ENCODE data around the gene CTTN.

The CTTN gene

GRCh38 chr11:70440206-70440605, 41.9 kb downstream of the CTTN start:
- TF ChIP-seq EZH2phosphoT487 (IDR thresholded peaks at IDR 0.05; ENCODE audit: borderline replicate concordance) (no peak), CTCF (conservative IDR thresholded peaks at IDR 0.05; ENCODE audit: low read length) (no peak)
- H3K4me1 ChIP-seq (ENCODE audit: insufficient read depth, low read length, poor library complexity, severe bottlenecking), result no peaks in the 10 kb centered on the region
- no peak overlapping the region for H3K9ac ChIP-seq (ENCODE audit: low read depth, low read length, poor library complexity, severe bottlenecking)

GRCh38 chr11:70443773-70444030, 45.4 kb downstream of the CTTN start:
- Histone ChIP-seq H4K20me1 (ENCODE audit: insufficient read depth, low read length, poor library complexity, severe bottlenecking) (no peaks in the 10 kb centered on the region), H3F3A (ENCODE audit: low read depth) (no peaks in the 10 kb centered on the region), H3K79me2 (ENCODE audit: insufficient read depth, low read length) (no peaks in the 10 kb centered on the region), H3K9me3 (ENCODE audit: insufficient read depth, low read depth, low read length) (peaks cover 2% of the 10 kb centered on the region; the same call in 1 of the 2 replicates), H3K36me3 (ENCODE audit: insufficient read depth, low read length) (no peaks in the 10 kb centered on the region), H3K4me3 (ENCODE audit: low read length, poor library complexity, severe bottlenecking) (no peak overlapping the region), H3K27me3 (ENCODE audit: insufficient read depth, low read length, poor library complexity, severe bottlenecking) (no peaks in the 10 kb centered on the region), H3K9me2 (replicated peaks; ENCODE audit: low read depth, low read length) (no peaks in the 10 kb centered on the region), H3K4me1 (ENCODE audit: insufficient read depth, low read length, poor library complexity, severe bottlenecking) (no peaks in the 10 kb centered on the region), H3K9ac (ENCODE audit: low read depth, low read length, poor library complexity, severe bottlenecking) (no peak overlapping the region), H2AFZ (ENCODE audit: low read length) (no peak overlapping the region), H3K4me2 (ENCODE audit: low read depth, low read length, poor library complexity, severe bottlenecking) (no peak overlapping the region)
- no peak for TF ChIP-seq EZH2phosphoT487 (IDR thresholded peaks at IDR 0.05; ENCODE audit: borderline replicate concordance)
- no peak for TF ChIP-seq CTCF (conservative IDR thresholded peaks at IDR 0.05; ENCODE audit: low read length)

More at GRCh38 chr11:70440206-70440605, 41.9 kb downstream of the CTTN start:
- Histone ChIP-seq H3K79me2 (ENCODE audit: insufficient read depth, low read length) (no peaks in the 10 kb centered on the region), H3K9me3 (ENCODE audit: insufficient read depth, low read depth, low read length) (no peaks in the 10 kb centered on the region), H4K20me1 (ENCODE audit: insufficient read depth, low read length, poor library complexity, severe bottlenecking) (no peaks in the 10 kb centered on the region), H2AFZ (ENCODE audit: low read length) (no peak overlapping the region), H3K4me2 (ENCODE audit: low read depth, low read length, poor library complexity, severe bottlenecking) (no peak overlapping the region), H3K36me3 (ENCODE audit: insufficient read depth, low read length) (no peaks in the 10 kb centered on the region), H3K9me2 (replicated peaks; ENCODE audit: low read depth, low read length) (no peaks in the 10 kb centered on the region), H3K27me3 (ENCODE audit: insufficient read depth, low read length, poor library complexity, severe bottlenecking) (no peaks in the 10 kb centered on the region), H3F3A (ENCODE audit: low read depth) (no peaks in the 10 kb centered on the region), H3K4me3 (ENCODE audit: low read length, poor library complexity, severe bottlenecking) (no peak overlapping the region)

GRCh38 chr11:70445091-70445490, 46.8 kb downstream of the CTTN start:
- no peaks in the 10 kb centered on the region for H3K36me3 ChIP-seq (ENCODE audit: insufficient read depth, low read length)
- H3K4me2 ChIP-seq (ENCODE audit: low read depth, low read length, poor library complexity, severe bottlenecking), result no peak overlapping the region
- peaks cover 11% of the 10 kb centered on the region; the same call in 1 of the 2 replicates for H3K9me3 ChIP-seq (ENCODE audit: insufficient read depth, low read depth, low read length)
- no peaks in the 10 kb centered on the region for H3K4me1 ChIP-seq (ENCODE audit: insufficient read depth, low read length, poor library complexity, severe bottlenecking)
- no peaks in the 10 kb centered on the region for H3K27me3 ChIP-seq (ENCODE audit: insufficient read depth, low read length, poor library complexity, severe bottlenecking)
- no peaks in the 10 kb centered on the region for H3K79me2 ChIP-seq (ENCODE audit: insufficient read depth, low read length)
- no peaks in the 10 kb centered on the region for H4K20me1 ChIP-seq (ENCODE audit: insufficient read depth, low read length, poor library complexity, severe bottlenecking)
- no peaks in the 10 kb centered on the region for H3K9me2 ChIP-seq (replicated peaks; ENCODE audit: low read depth, low read length)
- no peaks in the 10 kb centered on the region for H3F3A ChIP-seq (ENCODE audit: low read depth)
- no peak overlapping the region for H2AFZ ChIP-seq (ENCODE audit: low read length)
- H3K9ac ChIP-seq (ENCODE audit: low read depth, low read length, poor library complexity, severe bottlenecking), result no peak overlapping the region
- no peak overlapping the region for H3K4me3 ChIP-seq (ENCODE audit: low read length, poor library complexity, severe bottlenecking)
- TF ChIP-seq EZH2phosphoT487 (IDR thresholded peaks at IDR 0.05; ENCODE audit: borderline replicate concordance) (no peak), CTCF (conservative IDR thresholded peaks at IDR 0.05; ENCODE audit: low read length) (no peak)
